Activated naive CD4-positive, alpha-beta T cell treated with anti-CD3 and anti-CD28 coated beads, Interleukin-2, amount 50 U/mL, for 16 hours (primary cell): ENCODE data around the gene RNF220.
A peak's percentile ranks its signal among the peaks of the same experiment; 100 is the strongest.
"Not testable (repeated sequence)": the region's sequence is repeated elsewhere in the genome, so short reads cannot be mapped to it uniquely, and the experiment has no call there.

Experiments used
- DNase-seq: peaks from one replicate; pipeline ENCODE4 v3.0.0-alpha.2; 2020

Gene RNF220

DNA sequence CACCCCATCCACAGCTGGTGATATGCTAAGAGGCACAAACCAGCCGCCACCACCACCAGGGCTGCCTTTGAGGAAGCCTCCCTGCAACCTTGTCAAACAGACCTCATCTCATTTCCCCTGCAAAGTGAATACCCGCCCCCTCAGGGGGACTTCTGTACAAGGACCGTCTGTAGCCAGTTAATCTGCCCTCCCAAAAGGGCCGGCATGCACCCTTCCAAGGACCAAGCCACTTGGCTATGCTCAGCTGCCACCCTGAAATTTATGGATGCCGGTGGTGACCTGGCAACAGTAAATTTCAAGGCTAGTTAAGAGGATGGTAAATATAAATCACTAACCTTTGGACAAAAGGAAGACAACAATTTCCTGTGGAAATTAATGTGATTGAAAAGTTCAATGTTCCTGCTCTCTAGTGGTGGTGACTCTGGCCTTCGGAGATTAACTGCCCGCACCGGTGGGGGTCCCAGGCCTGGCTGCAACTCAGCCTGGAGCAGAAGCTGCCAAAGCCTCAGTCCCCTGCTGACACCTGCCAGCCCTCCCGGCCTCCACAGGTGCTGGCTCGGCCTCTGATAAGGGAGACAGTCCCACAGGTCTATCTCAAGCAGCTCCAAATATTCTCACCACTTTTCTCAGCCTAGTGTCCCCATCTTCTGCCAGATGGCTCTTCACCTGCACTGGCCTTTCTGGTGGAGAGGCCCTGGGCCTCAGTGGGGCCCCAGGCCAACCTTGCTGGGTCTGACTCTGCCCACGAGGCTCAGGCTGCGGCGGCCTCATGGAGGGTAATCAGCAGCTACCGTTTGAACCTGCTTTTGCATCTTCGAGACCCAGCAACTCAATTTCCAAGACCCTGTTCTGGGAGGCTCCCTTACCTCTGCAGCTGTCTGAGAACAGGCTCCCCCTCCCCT lies 257.0 kb downstream of the RNF220 start:
- DNase-seq = no peak

DNA sequence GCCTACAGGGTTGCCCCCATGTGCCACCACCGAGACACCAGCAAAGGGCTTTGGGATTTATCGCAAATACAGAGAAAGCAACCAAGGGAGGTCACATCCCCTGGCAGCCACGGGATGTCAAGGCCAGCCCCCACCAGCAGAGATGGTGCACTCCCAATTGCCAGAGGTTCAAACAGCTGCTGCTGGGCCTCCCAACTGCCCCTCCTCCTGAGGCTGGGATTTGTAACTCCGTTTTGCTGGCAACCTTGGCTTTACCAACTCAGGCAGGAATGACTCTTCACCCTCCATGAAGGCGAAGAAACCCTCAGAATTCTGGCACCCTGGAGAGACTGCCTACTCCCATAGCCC lies 257.6 kb downstream of the RNF220 start:
- DNase-seq = no peak

DNA sequence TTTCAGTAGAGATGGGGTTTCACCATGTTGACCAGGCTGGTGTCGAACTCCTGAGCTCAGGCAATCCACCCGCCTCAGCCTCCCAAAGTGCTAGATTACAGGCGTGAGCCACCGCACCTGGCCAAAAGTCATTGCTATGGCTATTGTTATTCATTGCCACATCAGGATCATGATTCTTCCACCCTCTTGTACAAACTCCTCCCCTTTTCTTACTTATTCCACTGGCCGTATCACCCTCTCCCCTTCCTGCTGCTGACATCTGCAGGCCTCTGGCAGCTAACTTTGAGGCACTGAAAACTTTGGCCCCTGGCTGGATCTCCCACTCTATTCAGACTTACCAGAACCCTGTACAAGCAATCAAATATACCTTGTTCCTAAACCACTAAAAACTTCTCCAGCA lies 258.4 kb downstream of the RNF220 start:
- DNase-seq = no peak

DNA sequence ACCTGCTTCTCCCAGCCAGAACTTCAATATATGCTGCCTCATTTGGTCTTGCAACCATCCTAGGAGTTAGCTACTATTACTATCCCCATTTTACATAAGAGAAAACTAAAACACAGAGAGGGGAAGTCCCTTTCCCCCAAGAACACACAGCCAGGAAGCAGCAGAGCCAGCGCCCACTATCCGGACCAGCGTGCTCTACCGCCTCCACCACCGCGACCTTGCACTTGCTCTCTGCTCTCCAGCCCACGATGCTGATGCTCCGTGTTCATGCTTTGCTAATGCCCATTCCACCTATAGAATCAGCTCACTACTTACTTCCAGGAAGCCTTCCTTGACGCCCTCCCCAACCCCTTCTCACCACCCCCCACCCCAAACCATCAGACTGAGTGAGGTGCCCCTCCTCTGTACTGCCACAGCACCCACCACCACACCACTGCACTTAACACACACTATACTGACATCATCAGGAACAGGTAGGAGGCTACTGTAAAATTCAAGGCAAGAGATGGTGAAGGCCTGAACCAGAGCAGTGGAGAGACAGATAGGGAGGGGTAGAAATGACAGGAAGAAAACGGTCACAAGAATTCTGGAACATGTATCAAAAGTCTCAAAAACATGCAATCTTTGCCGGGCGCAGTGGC lies 259.8 kb downstream of the RNF220 start:
- DNase-seq = peak; percentile 37

DNA sequence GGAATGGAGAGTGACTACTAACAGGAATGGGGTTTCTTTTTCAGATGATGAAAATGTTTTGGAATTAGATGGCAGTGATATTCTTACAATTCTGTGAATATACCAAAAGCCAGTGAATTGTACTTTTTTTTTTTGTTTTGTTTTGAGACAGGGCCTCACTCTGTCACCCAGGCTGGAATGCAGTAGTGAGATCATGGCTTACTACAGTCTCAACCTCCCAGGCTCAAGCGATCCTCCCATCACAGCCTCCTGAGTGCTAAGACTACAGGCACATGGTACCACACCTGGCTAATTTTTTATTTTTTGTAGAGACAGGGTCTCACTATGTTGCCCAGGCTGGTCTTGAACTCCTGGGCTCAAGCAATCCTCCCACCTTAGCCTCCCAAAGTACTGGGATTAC lies 261.7 kb downstream of the RNF220 start:
- DNase-seq = not testable (repeated sequence)

DNA sequence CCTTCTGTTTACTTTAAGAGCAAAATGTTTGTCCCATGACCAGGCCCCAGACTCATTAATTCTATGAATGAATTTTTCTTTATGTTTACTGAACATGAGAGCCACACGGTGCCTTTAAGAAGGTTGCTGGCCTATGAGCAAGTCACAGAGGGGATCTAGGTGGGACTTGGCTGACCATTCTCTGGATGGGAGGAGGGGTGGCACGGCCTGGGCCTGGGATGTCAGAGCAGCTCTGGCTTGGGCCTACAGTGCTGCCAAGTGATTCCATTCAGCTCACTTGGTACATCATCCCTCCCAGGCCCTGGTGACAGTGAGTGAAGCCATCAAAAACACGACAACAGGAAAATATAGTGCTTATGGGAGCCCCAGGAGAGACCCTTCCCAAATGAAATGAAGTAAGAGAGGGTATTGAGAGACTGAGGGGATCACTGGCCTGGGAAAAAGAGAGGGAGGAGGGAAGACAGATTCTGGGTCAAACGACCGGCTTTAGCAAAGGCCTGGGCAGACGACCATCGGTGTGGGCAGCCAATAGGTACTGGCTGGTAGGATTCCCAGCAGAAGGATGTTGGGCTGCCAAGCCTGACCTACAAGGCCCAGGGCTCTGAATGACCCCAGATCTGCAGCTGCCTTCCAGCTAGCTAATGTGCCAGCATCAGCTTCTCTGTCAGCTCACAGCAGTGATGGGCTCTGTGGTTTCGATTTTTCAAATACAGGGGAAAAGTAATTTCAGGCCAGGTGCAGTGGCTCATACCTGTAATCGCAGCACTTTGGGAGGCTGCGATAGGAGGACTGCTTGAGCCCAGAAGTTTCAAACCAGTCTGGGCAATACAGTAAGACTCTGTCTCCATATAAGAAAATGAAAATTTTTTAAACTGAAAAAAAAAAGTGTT lies 265.9 kb downstream of the RNF220 start:
- no peak for DNase-seq

DNA sequence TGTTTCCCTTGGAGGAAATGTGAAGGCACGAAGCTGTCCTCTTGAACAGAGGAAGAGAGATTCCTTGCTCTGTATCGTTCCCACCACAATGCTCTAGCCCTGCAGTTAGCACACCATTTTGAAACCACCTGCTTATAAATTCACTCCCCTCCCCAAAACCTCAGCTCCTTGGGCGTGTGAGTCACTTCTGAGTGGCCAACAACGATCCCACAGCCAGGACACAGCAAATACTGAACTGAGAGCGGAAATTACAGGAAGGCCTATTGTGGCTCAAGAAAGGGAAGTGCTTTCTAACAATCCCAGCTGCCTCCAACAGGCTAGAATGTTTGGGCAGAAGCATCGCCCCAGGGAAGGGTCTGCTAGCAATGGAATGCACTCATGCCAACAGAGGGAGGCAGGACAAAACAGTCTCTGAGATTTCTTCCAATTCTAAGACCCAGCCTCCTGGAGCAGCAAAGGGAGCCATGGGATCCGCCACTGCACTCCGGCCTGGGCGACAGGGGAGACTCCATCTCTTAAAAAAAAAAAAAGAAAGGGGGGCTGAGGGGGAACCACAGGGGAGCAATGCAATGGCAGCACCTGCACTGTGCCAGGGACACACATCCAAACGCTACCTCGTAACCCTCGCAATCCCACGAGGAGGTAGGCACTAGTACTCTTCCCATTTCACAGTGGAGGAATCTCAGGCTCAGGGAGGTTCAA lies 267.4 kb downstream of the RNF220 start:
- DNase-seq = no peak

DNA sequence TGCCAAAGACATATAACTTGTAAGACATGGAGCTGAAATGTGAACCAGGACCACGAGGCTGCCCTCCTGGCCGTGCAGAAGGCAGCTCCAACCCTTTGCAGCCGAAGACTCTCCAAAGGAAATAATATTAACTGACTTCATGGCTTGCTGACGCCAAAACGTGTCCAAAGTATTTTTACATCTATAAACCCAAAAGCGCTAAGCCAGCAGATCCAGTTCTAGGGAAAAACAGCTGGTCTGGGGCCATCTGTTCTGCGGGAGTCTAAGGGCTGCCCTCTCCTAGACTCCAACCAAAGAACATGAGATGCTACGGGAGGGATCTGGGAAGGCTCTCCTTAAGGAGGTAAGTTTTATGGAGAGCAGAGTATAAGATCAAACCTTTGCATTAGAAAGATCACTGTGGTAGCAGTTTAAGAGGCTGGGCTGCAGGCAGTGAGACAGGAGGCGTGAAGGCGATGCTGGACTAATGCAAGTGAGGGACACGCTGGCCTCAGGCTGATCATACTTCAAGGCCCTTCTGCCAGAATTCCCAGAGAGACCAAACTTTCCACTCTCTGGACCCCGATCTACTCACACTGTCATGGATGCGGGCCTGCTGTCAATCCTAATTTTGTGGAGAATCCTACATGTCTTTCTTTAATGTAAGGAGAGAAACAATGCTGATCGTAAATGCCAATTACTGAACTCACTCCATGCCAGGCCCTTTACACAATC lies 268.1 kb downstream of the RNF220 start:
- DNase-seq = no peak

DNA sequence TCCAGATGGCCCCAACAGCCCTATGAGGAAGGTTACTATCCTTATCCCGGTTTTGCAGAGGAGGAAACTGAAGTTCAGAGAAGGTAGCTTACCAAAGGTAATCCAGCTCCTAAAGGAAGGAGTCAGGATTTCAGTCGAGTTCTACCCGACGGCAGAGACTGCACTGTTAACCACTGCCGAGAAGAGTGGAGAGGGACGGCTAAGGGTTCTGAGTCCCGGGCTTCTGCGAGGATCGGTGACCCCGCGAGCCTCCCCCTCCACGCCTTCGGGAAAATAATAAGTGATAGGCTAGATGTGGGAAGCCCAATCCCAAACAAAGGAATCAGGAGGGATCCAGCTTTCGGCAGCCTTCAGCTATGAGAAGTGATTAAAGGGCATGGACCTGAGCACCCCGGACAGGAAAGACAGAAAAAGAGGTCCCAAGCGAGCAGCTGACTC lies 268.6 kb downstream of the RNF220 start:
- no peak for DNase-seq

DNA sequence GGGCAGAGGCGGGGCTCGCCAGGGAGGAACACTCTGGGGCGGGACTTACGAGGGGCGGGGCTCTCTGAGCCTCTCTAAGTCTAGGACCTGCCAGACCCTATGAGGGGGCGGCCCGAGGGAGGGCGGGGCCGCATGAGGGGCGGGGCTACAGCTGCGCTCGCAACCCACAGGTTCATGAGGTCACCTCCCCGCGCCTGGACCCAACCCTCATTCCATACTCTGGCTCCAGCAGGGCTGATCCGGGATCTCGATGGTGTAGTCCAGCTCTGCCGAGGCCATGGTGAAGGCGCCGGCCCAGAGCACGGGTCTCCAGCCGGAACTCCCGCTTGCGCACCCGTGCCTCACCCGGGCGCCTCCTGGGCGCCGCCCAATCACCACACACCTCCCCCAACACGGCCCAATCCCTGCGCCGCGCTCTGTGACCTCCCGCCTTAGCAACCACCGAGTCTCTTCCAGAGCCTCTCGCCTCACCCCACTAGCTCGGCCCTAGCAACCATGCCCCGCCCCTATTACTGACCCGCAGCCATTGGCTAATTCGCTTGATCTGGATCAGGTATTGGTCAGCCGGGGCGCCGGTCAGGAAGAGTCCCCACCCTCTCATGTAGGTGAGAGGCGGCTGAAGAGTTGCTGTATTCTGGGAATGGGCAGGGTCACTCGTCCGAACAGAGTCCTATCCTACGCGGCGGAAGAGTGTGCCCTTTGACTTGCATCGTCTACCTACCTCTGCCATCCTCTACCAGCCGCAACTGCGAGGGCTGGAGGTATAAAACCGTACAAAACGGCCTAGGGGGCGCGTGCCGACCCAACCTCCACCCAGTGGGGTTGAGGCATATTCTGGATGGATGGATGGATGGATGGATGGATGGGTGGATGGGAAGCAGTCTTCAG lies 269.3 kb downstream of the RNF220 start, which contains the start of the genes ARMH1 and TMEM53:
ARMH1 (plus strand) TSS at position 602 of the 888 bp plus-strand sequence. CDS start 14,984 bp downstream, outside the sequence.
TMEM53 (minus strand) TSS at position 369 of the 888 bp plus-strand sequence; CDS start at position 279, 90 bp downstream.
- peak; percentile 96 for DNase-seq

DNA sequence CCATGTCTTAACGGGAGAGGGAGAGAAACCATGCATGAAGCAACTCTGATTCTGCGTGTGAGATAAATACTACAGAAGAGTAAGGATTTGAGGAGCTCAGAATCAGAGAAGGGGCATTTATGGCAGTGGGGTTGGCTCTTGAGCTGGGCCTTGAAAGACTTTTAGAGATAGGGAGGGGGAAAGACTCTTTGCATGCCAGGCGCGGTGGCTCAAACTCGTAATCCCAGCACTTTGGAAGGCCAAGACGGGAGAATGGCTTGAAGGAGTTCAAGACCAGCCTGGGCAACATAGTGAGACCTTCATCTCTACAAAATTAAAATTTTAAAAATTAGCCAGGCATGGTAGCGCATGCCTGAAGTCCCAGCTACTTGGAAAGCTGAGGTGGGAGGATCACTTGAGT lies 270.1 kb downstream of the RNF220 start:
- DNase-seq = no peak

DNA sequence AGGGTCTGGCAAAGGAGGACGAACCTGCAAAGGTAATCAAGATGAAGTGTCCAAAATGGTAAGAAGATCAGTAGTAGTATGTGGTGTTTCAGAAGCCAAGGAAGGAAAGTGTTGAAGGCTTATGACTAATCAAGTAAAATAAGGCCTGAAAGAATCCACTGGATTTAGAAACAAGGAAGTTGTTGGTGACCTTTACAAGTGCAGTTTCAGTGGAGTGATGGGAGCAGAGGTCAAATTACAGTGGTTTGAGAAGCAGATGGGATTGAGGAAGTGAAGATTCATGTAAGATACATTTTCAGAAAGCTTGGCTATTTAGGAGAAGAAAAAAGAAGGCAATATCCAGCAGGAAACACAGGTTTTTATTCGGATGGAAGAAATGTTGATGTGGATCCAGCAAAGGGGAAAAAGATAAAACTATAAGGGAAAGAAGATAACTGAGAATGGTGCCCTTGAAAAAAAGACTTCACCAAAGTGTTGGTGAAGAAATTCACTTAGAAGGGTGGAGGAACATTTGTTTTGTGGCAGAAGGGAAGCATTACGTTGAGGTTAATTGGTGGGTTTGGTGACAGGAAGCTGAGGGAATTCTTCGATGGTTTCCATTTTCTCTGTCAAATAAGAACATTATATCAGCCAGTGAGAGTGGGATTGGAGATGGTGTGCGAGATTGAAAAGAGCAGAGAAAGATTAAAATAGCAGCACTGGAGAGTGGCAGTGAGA lies 271.6 kb downstream of the RNF220 start:
- no peak for DNase-seq

DNA sequence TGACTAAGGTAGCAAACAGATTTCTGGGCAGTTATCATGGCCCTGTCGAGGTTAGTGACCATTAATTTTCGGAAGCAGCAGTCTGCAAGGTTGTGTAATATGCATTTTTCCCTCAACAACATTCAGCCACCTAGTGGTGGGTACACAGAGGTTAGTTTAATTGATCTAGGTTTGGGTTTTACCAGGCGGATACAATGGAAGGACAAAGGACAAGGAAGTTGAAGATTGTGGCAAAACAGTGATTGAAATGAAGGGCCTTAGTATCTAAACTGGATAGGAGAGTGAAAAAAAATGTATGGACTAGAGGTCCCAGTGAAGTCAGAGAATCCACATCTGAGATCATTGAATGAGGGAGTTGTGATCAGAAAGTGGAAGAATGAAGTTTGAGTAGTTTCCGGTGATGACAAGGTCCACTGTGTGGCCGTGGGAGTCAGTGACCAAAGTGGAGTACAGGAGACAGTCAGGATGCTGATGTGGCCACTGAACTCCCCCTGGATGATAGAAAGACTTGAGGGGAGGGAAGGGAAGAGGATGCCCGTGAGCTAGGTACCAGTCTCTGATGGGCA lies 272.2 kb downstream of the RNF220 start:
- no peak for DNase-seq

DNA sequence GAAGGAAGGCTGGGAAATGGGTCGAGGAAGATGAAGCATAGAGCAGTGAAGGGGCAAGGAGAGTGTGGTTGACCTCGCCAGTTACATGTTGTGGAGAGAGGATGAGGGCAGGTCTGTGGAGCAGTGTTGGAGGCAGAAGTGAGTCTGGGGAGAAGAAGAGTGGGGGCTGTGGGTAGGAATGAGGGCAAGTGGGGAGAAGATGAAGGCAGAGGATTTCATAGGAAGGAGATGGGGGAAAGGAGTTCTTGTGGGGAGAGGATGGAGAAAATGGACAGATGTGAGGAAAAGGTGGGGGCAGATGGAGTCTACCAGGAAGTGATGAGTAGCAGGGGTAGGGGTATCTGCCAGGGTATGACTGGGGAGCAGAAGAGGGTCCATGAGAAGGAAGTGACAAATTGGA lies 273.1 kb downstream of the RNF220 start:
- no peak for DNase-seq

DNA sequence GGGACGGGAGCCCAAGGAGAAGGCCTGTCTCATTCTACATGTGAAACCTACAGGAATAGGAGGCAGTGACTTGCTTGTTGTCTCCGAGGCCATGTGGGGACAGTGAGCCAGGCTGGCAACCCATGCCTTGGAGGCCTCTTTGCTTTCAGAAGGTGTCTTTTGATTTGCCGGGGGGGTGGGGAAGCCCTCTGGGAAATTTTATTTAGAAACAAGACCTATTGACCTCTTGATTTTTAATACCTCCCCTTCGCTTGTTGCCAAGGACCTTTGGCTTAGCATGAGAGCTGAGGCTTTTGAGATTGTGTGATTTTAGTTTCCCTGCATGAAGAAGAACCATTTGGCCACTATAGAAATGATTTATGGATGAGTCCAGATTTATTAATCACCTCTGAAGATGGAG lies 273.6 kb downstream of the RNF220 start:
- DNase-seq = no peak

DNA sequence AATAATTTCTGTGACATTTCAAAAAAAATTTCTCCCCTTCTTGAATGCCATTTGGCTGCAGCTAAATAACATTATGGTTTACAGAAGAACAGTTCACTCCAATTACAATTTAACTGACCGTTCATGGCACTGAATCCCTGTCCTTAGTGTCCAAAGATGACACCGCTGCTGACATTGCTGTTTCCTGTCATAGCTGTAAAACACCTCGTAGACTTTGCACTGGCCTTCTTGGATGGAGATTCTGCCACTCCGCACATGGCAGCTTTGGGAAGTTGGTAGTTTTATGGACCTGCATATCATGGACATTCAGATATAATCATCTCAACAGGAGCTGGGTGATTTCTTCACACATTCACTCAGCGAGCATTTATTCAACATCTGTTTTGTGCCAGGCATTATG lies 274.4 kb downstream of the RNF220 start:
- no peak for DNase-seq

DNA sequence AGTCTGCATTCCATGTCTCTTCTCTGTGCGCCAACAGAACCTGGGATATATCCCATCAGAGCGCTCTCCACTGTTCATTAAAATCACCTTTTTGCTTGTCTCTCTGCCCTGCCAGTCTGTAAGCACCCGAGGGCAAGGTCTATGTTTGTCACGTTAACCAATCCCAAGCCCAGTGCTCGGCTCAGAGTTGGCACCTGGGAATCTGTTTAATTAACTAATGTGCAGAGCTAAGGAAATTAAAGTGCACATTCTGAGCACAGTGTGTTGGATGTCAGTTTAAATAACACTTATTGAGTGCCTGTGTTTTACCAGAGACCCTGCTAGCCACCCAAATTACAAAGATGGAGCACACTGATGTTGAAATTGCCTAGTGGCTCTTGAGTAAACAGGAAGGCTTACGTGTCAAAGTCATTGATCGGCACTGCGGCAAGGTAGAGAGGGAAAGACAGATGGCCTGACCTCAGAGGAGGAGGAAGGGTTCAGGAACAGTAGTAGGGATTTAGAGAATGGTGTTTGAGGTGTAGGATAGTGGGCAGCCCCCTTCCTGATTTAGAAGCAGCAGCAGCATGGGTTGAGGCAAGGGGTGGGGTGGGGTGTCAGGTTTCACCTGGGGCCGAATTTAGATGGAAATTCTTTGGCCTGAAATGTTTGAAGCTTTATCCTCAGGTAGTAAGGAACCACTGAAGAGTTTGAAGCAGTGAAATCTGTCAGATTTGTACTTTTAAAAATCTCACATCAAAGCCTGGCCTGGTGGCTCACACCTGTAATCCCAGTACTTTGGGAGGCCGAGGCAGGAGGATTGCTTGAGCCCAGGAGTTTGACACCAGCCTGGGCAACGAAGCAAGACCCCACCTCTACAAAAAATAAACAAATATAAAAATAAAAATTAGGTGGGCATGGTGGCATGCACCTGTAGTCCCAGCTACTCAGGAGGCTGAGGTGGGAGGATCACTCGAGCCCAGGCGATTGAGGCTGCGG lies 277.1 kb downstream of the RNF220 start:
- no peak for DNase-seq

DNA sequence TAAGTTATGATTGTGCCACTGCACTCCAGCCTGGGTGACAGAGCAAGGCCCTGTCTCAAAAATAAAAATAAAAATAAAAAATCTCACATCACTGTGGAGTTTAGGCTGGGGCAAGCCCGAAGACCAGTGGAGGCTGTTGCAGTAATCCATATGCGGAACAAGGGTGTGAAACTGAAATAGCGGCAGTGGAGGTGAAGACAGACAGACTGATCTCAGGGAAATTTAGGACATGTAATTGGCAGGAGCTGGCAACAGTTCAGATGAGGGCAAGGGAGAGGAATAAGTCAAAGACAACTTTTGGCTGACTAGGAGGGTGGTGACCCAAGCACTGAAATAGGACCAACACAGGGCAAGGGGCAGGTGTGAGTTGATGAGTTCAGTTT lies 277.8 kb downstream of the RNF220 start:
- DNase-seq = no peak
